Osteocyte (in vitro differentiated cells): Measurements from ENCODE around the gene BACH2. TPM values are rescaled to one million over a fixed set of nuclear protein-coding genes. Genes with fewer than 3 reads are reported as not detected.

Experiments
- DNase-seq: peaks from one replicate; pipeline ENCODE4 v3.0.0; 2021; ENCODE audit warnings: mixed read lengths; ENCODE audit not compliant: unreplicated experiment; ENCODE audit errors: extremely low spot score
- H3K27ac Mint-ChIP-seq: one replicate; pipeline ENCODE4 v1.8.0; 2021; ENCODE audit warnings: mild to moderate bottlenecking, mixed read lengths; ENCODE audit not compliant: unreplicated experiment
- H3K27me3 Mint-ChIP-seq: one replicate; pipeline ENCODE4 v1.8.0; 2021; ENCODE audit warnings: mixed read lengths; ENCODE audit not compliant: unreplicated experiment
- H3K36me3 Mint-ChIP-seq: one replicate; pipeline ENCODE4 v1.8.0; 2021; ENCODE audit warnings: mixed read lengths; ENCODE audit not compliant: unreplicated experiment
- H3K4me1 Mint-ChIP-seq: one replicate; pipeline ENCODE4 v1.8.0; 2021; ENCODE audit warnings: mixed read lengths; ENCODE audit not compliant: unreplicated experiment
- H3K4me3 Mint-ChIP-seq: one replicate; pipeline ENCODE4 v1.8.0; 2021; ENCODE audit warnings: mild to moderate bottlenecking, moderate library complexity, mixed read lengths; ENCODE audit not compliant: unreplicated experiment
- H3K9me3 Mint-ChIP-seq: one replicate; pipeline ENCODE4 v1.8.0; 2021; ENCODE audit warnings: mixed read lengths; ENCODE audit not compliant: unreplicated experiment
- total RNA-seq: library from RNA; stranded (reverse); gene quantifications from 2 replicates; pipeline ENCODE4 v1.2.1, GENCODE V29; 2021
- TF ChIP-seq, protein P1 (sequence below): fragments of 200-600 bp; sonication (generic); IDR thresholded peaks from 2 replicates; pipeline ENCODE4 v1.5.0; 2021; ENCODE audit warnings: antibody characterized with exemption, mild to moderate bottlenecking, moderate library complexity

Gene BACH2
- total RNA-seq, 1 donor from 2014 or later = 1.6 TPM

DNA sequence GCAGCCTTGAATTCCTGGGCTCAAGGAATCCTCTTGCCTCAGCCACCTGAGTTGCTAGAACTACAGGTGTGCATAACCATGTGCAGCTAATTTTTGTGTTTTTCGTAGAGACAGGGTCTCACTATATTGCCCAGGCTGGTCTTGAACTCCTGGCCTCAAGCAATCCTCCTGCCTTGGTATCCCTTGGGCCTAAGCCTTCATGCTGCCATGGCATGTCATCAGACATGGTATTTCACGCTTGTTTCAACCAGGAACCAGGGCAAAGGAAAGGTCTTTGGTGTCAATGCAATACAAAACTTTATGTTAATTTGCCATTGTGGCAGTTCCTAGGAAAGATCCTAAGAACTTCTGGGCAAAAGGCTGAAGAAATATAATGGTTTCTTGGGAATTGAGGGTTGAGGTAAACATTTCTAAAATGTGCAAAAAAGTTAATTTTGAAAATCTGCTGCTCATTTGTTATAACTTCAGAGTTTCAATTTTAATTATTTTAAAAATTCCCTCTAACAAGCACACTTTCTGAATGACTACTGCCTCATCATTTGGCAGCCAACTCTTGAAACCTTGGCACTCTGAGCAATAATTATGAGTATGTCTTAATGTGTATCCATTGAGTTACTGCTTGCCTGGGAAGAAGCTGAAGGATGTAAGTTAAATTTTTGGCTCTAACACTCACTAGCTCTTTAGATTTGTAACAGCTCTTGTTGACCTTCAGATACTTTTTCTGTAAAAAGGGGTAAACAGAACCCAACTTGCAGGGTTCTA, 248.3 kb downstream of the BACH2 start:
- no peak for DNase-seq
- no peak overlapping the region for H3K27ac Mint-ChIP-seq
- TF ChIP-seq, protein P1, sequence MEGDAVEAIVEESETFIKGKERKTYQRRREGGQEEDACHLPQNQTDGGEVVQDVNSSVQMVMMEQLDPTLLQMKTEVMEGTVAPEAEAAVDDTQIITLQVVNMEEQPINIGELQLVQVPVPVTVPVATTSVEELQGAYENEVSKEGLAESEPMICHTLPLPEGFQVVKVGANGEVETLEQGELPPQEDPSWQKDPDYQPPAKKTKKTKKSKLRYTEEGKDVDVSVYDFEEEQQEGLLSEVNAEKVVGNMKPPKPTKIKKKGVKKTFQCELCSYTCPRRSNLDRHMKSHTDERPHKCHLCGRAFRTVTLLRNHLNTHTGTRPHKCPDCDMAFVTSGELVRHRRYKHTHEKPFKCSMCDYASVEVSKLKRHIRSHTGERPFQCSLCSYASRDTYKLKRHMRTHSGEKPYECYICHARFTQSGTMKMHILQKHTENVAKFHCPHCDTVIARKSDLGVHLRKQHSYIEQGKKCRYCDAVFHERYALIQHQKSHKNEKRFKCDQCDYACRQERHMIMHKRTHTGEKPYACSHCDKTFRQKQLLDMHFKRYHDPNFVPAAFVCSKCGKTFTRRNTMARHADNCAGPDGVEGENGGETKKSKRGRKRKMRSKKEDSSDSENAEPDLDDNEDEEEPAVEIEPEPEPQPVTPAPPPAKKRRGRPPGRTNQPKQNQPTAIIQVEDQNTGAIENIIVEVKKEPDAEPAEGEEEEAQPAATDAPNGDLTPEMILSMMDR = no peak
- H3K9me3 Mint-ChIP-seq = no peaks in the 10 kb centered on the region
- no peak overlapping the region for H3K4me3 Mint-ChIP-seq
- H3K27me3 Mint-ChIP-seq = no peaks in the 10 kb centered on the region
- no peaks in the 10 kb centered on the region for H3K4me1 Mint-ChIP-seq
- H3K36me3 Mint-ChIP-seq = no peaks in the 10 kb centered on the region

- DNase-seq = no peak
Observed at GRCh38 chr6:90045535-90045934, 251.1 kb downstream of the BACH2 start.

GRCh38 chr6:90044833-90045381, 251.7 kb downstream of the BACH2 start:
- no peaks in the 10 kb centered on the region for H3K36me3 Mint-ChIP-seq
- no peak overlapping the region for H3K4me3 Mint-ChIP-seq
- no peaks in the 10 kb centered on the region for H3K27me3 Mint-ChIP-seq
- H3K27ac Mint-ChIP-seq = no peak overlapping the region
- peaks cover 6% of the 10 kb centered on the region for H3K4me1 Mint-ChIP-seq
- H3K9me3 Mint-ChIP-seq = no peaks in the 10 kb centered on the region
- TF ChIP-seq, protein P1 = no peak
- DNase-seq = no peak

More at GRCh38 chr6:90045535-90045934, 251.1 kb downstream of the BACH2 start:
- TF ChIP-seq, protein P1 = no peak
- H3K27ac Mint-ChIP-seq = no peak overlapping the region
- H3K36me3 Mint-ChIP-seq = no peaks in the 10 kb centered on the region
- no peak overlapping the region for H3K4me3 Mint-ChIP-seq
- no peaks in the 10 kb centered on the region for H3K27me3 Mint-ChIP-seq
- no peaks in the 10 kb centered on the region for H3K4me1 Mint-ChIP-seq
- no peaks in the 10 kb centered on the region for H3K9me3 Mint-ChIP-seq

DNA sequence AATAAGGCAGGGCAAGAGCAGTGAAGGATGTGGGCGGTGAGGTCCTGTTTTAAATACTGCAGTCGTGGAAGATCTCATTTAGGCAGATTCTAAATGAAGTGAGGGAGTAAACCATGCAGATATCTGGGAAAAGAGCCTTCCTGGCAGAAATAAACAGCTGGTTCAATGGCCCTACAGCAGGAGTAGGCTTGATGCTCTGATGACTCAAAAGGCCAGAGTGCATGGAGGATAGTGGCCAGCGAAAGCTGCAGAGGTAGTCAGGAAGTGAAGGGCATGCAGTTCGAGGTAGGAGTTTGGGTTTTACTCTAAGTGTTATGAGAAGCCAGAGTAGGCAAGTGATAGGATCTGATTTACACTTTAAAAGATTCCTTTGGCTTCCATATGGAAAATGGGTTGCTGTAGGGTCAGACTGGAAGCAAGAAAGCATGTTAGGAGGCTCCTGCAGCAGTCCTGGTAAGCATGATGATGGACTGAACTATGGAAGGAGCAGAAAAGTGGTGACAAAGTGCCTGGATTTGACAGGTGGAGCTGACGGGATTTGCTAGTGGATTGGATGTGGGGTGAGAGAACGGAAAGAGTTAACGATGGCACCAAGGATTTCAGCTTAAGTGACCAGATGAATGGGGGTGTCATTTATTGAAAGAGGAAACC, 252.3 kb downstream of the BACH2 start:
- no peaks in the 10 kb centered on the region for H3K36me3 Mint-ChIP-seq
- TF ChIP-seq, protein P1 = no peak
- no peak for DNase-seq

DNA sequence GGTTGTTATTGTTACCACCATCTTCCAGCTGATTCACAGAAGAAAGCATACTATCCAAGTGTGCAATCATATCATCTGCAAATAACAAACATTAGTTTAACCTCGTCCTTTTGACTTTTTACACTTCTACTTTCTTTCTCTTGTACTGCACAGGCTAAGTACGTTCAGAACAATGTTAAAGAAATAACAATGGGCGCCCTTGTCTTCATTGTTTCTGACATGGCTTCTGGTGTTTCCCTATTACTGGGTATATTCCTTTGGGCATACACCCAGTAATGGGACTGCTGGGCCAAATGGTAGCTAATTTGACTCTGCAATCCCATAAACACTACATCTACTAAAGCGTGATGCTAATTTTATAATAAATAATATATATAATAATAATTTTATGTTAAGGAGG, 255.7 kb downstream of the BACH2 start:
- Mint-ChIP-seq H3K4me3 (no peak overlapping the region), H3K4me1 (peaks cover 9% of the 10 kb centered on the region), H3K27ac (no peak overlapping the region), H3K27me3 (no peaks in the 10 kb centered on the region), H3K9me3 (no peaks in the 10 kb centered on the region), H3K36me3 (no peaks in the 10 kb centered on the region)
- TF ChIP-seq, protein P1 = no peak
- no peak for DNase-seq

More for the DNA sequence above, 252.3 kb downstream of the BACH2 start:
- Mint-ChIP-seq H3K27me3 (no peaks in the 10 kb centered on the region), H3K9me3 (no peaks in the 10 kb centered on the region), H3K4me1 (peaks cover 9% of the 10 kb centered on the region), H3K27ac (no peak overlapping the region), H3K4me3 (no peak overlapping the region)
